Stimulated activated naive CD8-positive, alpha-beta T cell treated with anti-CD3 and anti-CD28 coated beads, Interleukin-15, Interleukin-2, amounts not matched to agents 100 U/mL and 50 U/mL, for 24 hours (primary cell): ENCODE measurements around the gene NR3C1.

ENCODE experiments used
- ATAC-seq: fragments of 150-1000 bp; cut with Tn5 transposase; one replicate; pipeline ENCODE4 v1.10.0; 2021
- DNase-seq: peaks from one replicate; pipeline ENCODE4 v3.0.0; 2021

NR3C1 gene

GRCh38 chr5:143259254-143259605 lies 144.3 kb downstream of the NR3C1 start:
- DNase-seq = no peak
- no peak for ATAC-seq

GRCh38 chr5:143258559-143259253 lies 144.8 kb downstream of the NR3C1 start:
- DNase-seq (no peak), ATAC-seq (no peak)

- ATAC-seq (no peak), DNase-seq (no peak)
Observed at GRCh38 chr5:143254819-143255218, 148.7 kb downstream of the NR3C1 start.

GRCh38 chr5:143251946-143252345 lies 151.5 kb downstream of the NR3C1 start:
- no peak for ATAC-seq
- no peak for DNase-seq

GRCh38 chr5:143251190-143251589 lies 152.3 kb downstream of the NR3C1 start:
- ATAC-seq = no peak
- no peak for DNase-seq

GRCh38 chr5:143249851-143250250 lies 153.6 kb downstream of the NR3C1 start:
- DNase-seq (no peak), ATAC-seq (no peak)

- DNase-seq (no peak), ATAC-seq (no peak)
Observed at GRCh38 chr5:143248822-143249579, 154.5 kb downstream of the NR3C1 start.

GRCh38 chr5:143248391-143248790 lies 155.1 kb downstream of the NR3C1 start:
- ATAC-seq (no peak), DNase-seq (no peak)

- DNase-seq (no peak), ATAC-seq (no peak)
Observed at GRCh38 chr5:143247134-143247815, 156.2 kb downstream of the NR3C1 start.

GRCh38 chr5:143245929-143246561 lies 157.4 kb downstream of the NR3C1 start:
- ATAC-seq (no peak), DNase-seq (no peak)

GRCh38 chr5:143244990-143245389 lies 158.5 kb downstream of the NR3C1 start:
- ATAC-seq = no peak
- DNase-seq = no peak

GRCh38 chr5:143244000-143244736 lies 159.3 kb downstream of the NR3C1 start:
- ATAC-seq (no peak), DNase-seq (no peak)

- no peak for DNase-seq
- no peak for ATAC-seq
Observed at GRCh38 chr5:143243103-143243502, 160.4 kb downstream of the NR3C1 start.

- no peak for DNase-seq
- ATAC-seq = no peak
Observed at GRCh38 chr5:143241892-143242291, 161.6 kb downstream of the NR3C1 start.

GRCh38 chr5:143239882-143240518 lies 163.5 kb downstream of the NR3C1 start:
- DNase-seq = no peak

GRCh38 chr5:143238620-143239019 lies 164.9 kb downstream of the NR3C1 start:
- DNase-seq (no peak), ATAC-seq (no peak)

More at GRCh38 chr5:143239882-143240518, 163.5 kb downstream of the NR3C1 start:
- ATAC-seq = no peak

GRCh38 chr5:143237664-143238063 lies 165.8 kb downstream of the NR3C1 start:
- DNase-seq (no peak), ATAC-seq (no peak)

- DNase-seq (no peak), ATAC-seq (no peak)
Observed at GRCh38 chr5:143236682-143237081, 166.8 kb downstream of the NR3C1 start.

GRCh38 chr5:143235423-143235822 lies 168.1 kb downstream of the NR3C1 start:
- no peak for DNase-seq
- ATAC-seq = no peak

GRCh38 chr5:143234162-143234842 lies 169.2 kb downstream of the NR3C1 start:
- DNase-seq (no peak), ATAC-seq (no peak)

- ATAC-seq (no peak), DNase-seq (no peak)
Observed at GRCh38 chr5:143233031-143233430, 170.5 kb downstream of the NR3C1 start.
